Ovary (tissue), 3 donors: ENCODE data around the gene UQCRC1.

Experiments used
- EP300 ChIP-seq: sonication (generic); formaldehyde crosslinking; IDR thresholded peaks from one replicate; pipeline ENCODE4 v1.6.1; 2017; ENCODE audit warnings: antibody characterized with exemption
- TF ChIP-seq, protein P1 (sequence below), 3 donors: fragments of 450-650 bp in 2 of 3; fragments of 200-600 bp in 1 of 3; IDR thresholded peaks; one replicate each; pipeline versions ENCODE4 v1.5.1 to v1.8.0; 2016 to 2022; ENCODE audit warnings: antibody characterized with exemption in 3 of 3, mild to moderate bottlenecking in 1 of 3
- donor health status: DM: no; HTN: no; CAD: no.

DNA sequence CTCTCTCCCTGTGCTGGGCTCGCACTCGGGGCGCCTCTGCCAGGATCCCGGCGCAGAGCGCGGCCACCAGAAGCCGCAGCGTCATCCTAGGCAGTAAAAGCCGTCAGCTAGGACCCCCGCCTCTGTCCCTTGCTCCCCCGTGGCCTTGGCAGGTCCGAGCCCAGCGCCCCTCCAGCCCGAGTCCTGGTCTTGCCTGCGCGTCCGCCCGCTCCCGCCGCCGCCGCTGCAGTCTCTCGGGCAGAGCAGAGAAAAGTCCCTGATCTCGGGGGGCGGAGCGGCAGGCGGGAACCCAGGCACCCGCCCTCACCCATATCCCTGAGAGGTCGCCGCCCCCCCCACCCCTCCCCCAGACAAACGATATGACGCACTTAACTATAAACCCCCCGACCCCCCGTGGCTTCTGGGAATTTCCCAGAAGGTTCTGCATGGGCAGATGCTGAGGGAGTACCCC, 14.3 kb downstream of the UQCRC1 start, which contains the start of gene COL7A1:
- TF ChIP-seq, protein P1, sequence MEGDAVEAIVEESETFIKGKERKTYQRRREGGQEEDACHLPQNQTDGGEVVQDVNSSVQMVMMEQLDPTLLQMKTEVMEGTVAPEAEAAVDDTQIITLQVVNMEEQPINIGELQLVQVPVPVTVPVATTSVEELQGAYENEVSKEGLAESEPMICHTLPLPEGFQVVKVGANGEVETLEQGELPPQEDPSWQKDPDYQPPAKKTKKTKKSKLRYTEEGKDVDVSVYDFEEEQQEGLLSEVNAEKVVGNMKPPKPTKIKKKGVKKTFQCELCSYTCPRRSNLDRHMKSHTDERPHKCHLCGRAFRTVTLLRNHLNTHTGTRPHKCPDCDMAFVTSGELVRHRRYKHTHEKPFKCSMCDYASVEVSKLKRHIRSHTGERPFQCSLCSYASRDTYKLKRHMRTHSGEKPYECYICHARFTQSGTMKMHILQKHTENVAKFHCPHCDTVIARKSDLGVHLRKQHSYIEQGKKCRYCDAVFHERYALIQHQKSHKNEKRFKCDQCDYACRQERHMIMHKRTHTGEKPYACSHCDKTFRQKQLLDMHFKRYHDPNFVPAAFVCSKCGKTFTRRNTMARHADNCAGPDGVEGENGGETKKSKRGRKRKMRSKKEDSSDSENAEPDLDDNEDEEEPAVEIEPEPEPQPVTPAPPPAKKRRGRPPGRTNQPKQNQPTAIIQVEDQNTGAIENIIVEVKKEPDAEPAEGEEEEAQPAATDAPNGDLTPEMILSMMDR (IDR thresholded peaks at IDR 0.05) = no peak
- TF ChIP-seq EP300 = no peak
